ENCODE measurements around the gene BTG1. TPM values are rescaled to one million over a fixed set of nuclear protein-coding genes. Genes with fewer than 3 reads are reported as not detected.
A peak's percentile ranks its signal among the peaks of the same experiment; 100 is the strongest.

Gene BTG1
- polyA plus RNA-seq, 5 donors, result 216 to 328 (median 258) TPM

GRCh38 chr12:92134638-92135274, 10.9 kb downstream of the BTG1 start:
- no peak for DNase-seq

GRCh38 chr12:92133795-92134637, 11.6 kb downstream of the BTG1 start:
- DNase-seq, result no peak

- DNase-seq, result peak in 1 of 2 donors; percentile 64
Measured at GRCh38 chr12:92133171-92133570, 12.5 kb downstream of the BTG1 start.

- DNase-seq, result no peak
Measured at GRCh38 chr12:92132288-92132687, 13.4 kb downstream of the BTG1 start.

- DNase-seq, result no peak
Measured at GRCh38 chr12:92130999-92131398, 14.6 kb downstream of the BTG1 start.

GRCh38 chr12:92129609-92130008, 16.0 kb downstream of the BTG1 start:
- DNase-seq, result no peak

GRCh38 chr12:92128612-92129011, 17.0 kb downstream of the BTG1 start:
- no peak for DNase-seq

- no peak for DNase-seq
Measured at GRCh38 chr12:92124689-92125029, 21.0 kb downstream of the BTG1 start.

GRCh38 chr12:92123780-92124688, 21.6 kb downstream of the BTG1 start:
- no peak for DNase-seq

GRCh38 chr12:92122941-92123779, 22.5 kb downstream of the BTG1 start:
- DNase-seq, result no peak

GRCh38 chr12:92121826-92122225, 23.8 kb downstream of the BTG1 start:
- DNase-seq, result no peak

- no peak for DNase-seq
Measured at GRCh38 chr12:92118826-92119536, 26.7 kb downstream of the BTG1 start.

- no peak for DNase-seq
Measured at GRCh38 chr12:92114834-92115233, 30.8 kb downstream of the BTG1 start.

- DNase-seq, result no peak
Measured at GRCh38 chr12:92111256-92111655, 34.4 kb downstream of the BTG1 start.

GRCh38 chr12:92110083-92110640, 35.5 kb downstream of the BTG1 start:
- no peak for DNase-seq

- DNase-seq, result no peak
Measured at GRCh38 chr12:92109613-92110012, 36.0 kb downstream of the BTG1 start.

- DNase-seq, result no peak
Measured at GRCh38 chr12:92108651-92109050, 37.0 kb downstream of the BTG1 start.

- DNase-seq, result no peak
Measured at GRCh38 chr12:92107621-92108131, 38.0 kb downstream of the BTG1 start.

GRCh38 chr12:92107094-92107493, 38.6 kb downstream of the BTG1 start:
- no peak for DNase-seq

- DNase-seq, result no peak
Measured at GRCh38 chr12:92105676-92106075, 40.0 kb downstream of the BTG1 start.
